ENCODE measurements around the gene MNT. TPM values are rescaled to one million over a fixed set of nuclear protein-coding genes. Genes with fewer than 3 reads are reported as not detected.

MNT gene
- total RNA-seq, 1 donor from 2014 or later = 32.6 TPM

DNA sequence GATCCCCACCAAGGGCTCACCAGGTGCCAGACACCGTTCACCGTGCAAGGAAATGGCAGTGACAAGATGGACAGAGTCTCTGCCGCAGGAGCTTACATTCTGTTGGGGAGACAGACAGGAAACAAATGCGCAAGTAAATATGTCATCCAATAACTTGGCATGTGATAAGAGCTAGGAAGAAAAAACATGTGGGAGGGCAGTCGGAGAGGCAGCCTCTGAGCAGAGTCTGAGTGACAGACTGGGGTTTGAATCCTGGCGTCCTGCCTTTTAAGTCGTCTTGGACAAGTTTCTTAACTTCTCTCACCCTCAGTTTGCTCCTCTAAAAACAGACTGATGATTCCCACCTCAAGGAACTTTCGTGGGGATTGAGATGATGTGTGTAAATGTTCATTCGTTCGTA is 56.3 kb downstream of the MNT start:
- DNase-seq (no peak), ATAC-seq (no peak)

DNA sequence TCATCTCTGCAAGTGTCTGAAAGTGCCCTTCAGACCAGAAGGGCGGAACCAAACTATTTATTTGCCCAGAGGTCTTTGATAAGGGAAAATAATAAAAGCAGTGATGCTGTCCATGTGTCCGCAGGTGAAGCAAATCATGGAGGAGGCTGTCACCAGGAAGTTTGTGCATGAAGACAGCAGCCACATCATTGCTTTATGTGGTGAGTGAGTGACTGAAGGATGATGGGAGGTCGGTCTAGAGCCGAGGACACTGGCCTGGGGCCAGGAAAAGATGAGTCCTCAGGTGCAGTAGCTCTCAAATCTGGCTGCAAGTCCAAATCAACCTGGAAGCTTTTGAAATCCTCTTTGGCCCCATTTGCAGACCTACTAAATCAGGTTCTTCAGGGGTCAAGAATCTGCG is 57.4 kb downstream of the MNT start:
- Histone ChIP-seq H3K27me3 (ENCODE audit: low read depth) (no peaks in the 10 kb centered on the region), H3K36me3 (peaks cover 13% of the 10 kb centered on the region), H3K27ac (no peak overlapping the region), H3K4me3 (no peak overlapping the region), H3K4me1 (peaks cover 24% of the 10 kb centered on the region), H3K9me3 (no peaks in the 10 kb centered on the region)
- DNase-seq (no peak), ATAC-seq (no peak)
- TF ChIP-seq, protein P1, sequence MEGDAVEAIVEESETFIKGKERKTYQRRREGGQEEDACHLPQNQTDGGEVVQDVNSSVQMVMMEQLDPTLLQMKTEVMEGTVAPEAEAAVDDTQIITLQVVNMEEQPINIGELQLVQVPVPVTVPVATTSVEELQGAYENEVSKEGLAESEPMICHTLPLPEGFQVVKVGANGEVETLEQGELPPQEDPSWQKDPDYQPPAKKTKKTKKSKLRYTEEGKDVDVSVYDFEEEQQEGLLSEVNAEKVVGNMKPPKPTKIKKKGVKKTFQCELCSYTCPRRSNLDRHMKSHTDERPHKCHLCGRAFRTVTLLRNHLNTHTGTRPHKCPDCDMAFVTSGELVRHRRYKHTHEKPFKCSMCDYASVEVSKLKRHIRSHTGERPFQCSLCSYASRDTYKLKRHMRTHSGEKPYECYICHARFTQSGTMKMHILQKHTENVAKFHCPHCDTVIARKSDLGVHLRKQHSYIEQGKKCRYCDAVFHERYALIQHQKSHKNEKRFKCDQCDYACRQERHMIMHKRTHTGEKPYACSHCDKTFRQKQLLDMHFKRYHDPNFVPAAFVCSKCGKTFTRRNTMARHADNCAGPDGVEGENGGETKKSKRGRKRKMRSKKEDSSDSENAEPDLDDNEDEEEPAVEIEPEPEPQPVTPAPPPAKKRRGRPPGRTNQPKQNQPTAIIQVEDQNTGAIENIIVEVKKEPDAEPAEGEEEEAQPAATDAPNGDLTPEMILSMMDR (IDR thresholded peaks at IDR 0.05) = no peak
- intact Hi-C loops (cut with DNase I) = no loop called here

More for the DNA sequence above, 56.3 kb downstream of the MNT start:
- H3K27me3 ChIP-seq (ENCODE audit: low read depth) = no peaks in the 10 kb centered on the region
- no peaks in the 10 kb centered on the region for H3K9me3 ChIP-seq
- intact Hi-C loops (cut with DNase I) = no loop called here
- no peak overlapping the region for H3K4me3 ChIP-seq
- peaks cover 24% of the 10 kb centered on the region for H3K4me1 ChIP-seq
- TF ChIP-seq, protein P1 (IDR thresholded peaks at IDR 0.05) = no peak
- H3K36me3 ChIP-seq = peaks cover 13% of the 10 kb centered on the region
- H3K27ac ChIP-seq = no peak overlapping the region

DNA sequence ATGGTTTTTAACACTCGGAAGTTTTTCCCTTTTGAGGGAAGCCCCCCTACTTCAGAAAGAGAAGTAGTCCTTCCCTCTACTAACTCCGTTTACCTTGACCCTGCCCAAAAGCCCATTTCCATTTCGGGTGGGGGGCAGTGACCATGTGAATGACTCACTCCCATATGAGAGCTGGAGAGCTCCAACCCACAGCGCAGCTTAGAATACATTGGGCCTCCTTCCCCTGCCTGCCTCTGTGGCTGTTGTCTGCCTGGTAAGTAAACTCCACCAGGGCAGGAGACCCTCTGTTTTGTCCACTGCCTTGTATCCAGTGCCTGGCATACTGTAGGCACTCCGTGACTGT is 62.6 kb downstream of the MNT start:
- peak overlapping the region; percentile 84 for H3K27ac ChIP-seq
- H3K9me3 ChIP-seq = no peaks in the 10 kb centered on the region
- intact Hi-C loops (cut with DNase I) = no loop called here
- no peak for DNase-seq
- peaks cover 17% of the 10 kb centered on the region for H3K4me1 ChIP-seq
- H3K36me3 ChIP-seq = peaks cover 22% of the 10 kb centered on the region
- TF ChIP-seq, protein P1 (IDR thresholded peaks at IDR 0.05) = no peak
- no peaks in the 10 kb centered on the region for H3K27me3 ChIP-seq (ENCODE audit: low read depth)
- H3K4me3 ChIP-seq = peak overlapping the region; percentile 86
- ATAC-seq = no peak

DNA sequence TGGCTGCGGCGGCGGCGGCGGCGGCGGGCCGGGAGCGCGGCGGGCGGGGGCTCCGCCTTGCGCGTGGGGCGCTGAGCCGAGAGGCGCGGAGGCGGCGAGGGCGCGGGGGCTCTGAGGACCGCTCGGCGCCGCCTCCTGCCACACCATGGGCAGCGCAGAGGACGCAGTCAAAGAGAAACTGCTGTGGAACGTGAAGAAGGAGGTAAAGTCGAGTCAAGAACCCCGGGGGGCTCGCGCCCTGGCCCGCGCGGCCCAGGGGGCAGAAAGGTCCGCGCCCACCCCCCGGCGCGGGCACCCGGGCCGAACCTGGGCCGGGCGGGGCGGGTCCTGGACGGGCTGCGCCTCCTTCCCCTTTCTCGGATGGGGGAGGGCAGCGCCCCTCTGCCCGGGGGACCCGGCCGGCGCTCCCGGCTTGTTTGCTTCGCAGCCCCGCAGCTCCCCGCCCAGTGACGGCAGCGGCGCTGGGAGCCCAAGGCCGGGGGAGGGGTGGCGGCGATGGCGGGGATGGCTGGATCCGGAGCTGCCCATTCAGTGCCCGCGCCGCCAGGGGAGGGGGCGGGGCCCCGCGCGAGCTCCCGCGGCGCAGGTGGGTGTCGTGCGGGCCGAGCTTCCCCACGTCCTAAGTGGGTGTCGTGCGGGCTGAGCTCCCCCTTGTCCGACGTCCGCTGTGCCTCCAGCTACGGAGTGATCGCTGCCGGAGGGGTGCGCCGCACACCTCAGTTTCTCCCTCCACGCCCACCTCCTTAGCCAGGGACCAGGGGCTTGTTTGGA is 63.1 kb downstream of the MNT start:
- TF ChIP-seq, protein P1 (IDR thresholded peaks at IDR 0.05) = no peak
- no peaks in the 10 kb centered on the region for H3K9me3 ChIP-seq

DNA sequence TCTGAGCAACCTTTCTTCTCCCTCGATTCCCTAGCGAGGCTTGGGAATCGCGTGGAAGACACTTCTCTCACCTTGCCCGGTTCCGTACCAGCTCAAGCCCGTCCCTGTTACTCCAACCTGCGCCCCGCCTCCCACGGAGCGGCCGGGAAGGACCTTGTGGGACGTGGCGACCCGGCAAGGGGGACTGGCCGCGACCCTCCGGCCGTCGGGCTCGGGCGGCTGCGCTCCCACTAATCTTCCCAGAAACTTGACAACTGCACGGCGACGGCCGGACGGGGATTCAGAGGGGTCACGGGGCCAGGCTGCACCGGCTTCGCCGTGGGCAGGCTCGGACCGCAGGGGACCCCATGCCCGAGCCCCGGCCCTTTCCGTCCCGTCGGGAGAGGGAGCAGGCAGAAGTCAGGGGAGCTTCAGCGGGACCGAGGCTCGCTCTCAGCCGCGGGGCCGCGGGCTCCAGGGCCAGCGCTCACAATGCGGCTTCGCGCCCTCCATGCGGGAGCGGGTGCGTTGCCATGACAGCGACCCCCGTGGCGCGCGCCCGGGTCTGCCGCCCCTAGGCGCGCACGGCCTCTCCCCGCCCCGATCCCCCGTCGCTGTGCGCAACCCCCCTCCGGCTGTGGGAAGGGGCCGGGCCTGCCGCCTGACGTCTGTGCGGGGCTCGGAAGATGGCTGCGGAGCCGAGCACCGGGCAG is 63.9 kb downstream of the MNT start, which contains the start of gene SGSM2:
Gene SGSM2, plus strand, starts transcription at position 650 of the 692 bp plus-strand sequence. CDS start 188 bp downstream, outside the sequence.
- Histone ChIP-seq H3K27me3 (ENCODE audit: low read depth) (no peaks in the 10 kb centered on the region), H3K4me1 (peaks cover 14% of the 10 kb centered on the region), H3K9me3 (no peaks in the 10 kb centered on the region), H3K4me3 (peak within 1 kb of the TSS; percentile 86), H3K36me3 (peaks cover 35% of the 10 kb centered on the region), H3K27ac (peak within 1 kb of the TSS; percentile 84)
- intact Hi-C loops (cut with DNase I) = no loop called here
- DNase-seq = peak; percentile 79
- TF ChIP-seq, protein P1 (IDR thresholded peaks at IDR 0.05) = no peak
- peak; percentile 81 to 83 for ATAC-seq

More for the DNA sequence above, 63.1 kb downstream of the MNT start:
- peaks cover 27% of the 10 kb centered on the region for H3K36me3 ChIP-seq
- H3K4me3 ChIP-seq = peak overlapping the region; percentile 86
- intact Hi-C loops (cut with DNase I) = no loop called here
- H3K27me3 ChIP-seq (ENCODE audit: low read depth) = no peaks in the 10 kb centered on the region
- H3K4me1 ChIP-seq = peaks cover 14% of the 10 kb centered on the region
- H3K27ac ChIP-seq = peak overlapping the region; percentile 84
- peak; percentile 72 to 74 for ATAC-seq
- DNase-seq = peak; percentile 82
